NK-92 (cell line): ENCODE measurements around the gene SLC25A33.
"Not testable (repeated sequence)": the region's sequence is repeated elsewhere in the genome, so short reads cannot be mapped to it uniquely, and the experiment has no call there.

ENCODE experiments used
- DNase-seq: peaks from one replicate; lab custom pipeline; 2025; ENCODE audit not compliant: unreplicated experiment; lab: John Stamatoyannopoulos, UW

SLC25A33 gene

GRCh38 chr1:9538669-9539164 lies 548 bp upstream of the SLC25A33 start:
- no peak for DNase-seq

- DNase-seq, result no peak
These were observed 725 bp downstream of the SLC25A33 start for GRCh38 chr1:9539829-9540550.

- no peak for DNase-seq
These were observed 3.2 kb downstream of the SLC25A33 start for GRCh38 chr1:9542430-9542829.

GRCh38 chr1:9544926-9545325 lies 5.7 kb downstream of the SLC25A33 start:
- DNase-seq, result no peak

- no peak for DNase-seq
These were observed 10.8 kb downstream of the SLC25A33 start for GRCh38 chr1:9549955-9550546.

GRCh38 chr1:9551984-9552383 lies 12.7 kb downstream of the SLC25A33 start:
- DNase-seq, result no peak

GRCh38 chr1:9553736-9554144 lies 14.5 kb downstream of the SLC25A33 start:
- no peak for DNase-seq

- DNase-seq, result no peak
These were observed 16.7 kb downstream of the SLC25A33 start for GRCh38 chr1:9555942-9556341.

- no peak for DNase-seq
These were observed 18.4 kb downstream of the SLC25A33 start for GRCh38 chr1:9557624-9558023.

GRCh38 chr1:9558271-9558945 lies 19.1 kb downstream of the SLC25A33 start:
- no peak for DNase-seq

GRCh38 chr1:9558946-9559545 lies 19.8 kb downstream of the SLC25A33 start:
- DNase-seq, result no peak

- DNase-seq, result no peak
These were observed 20.4 kb downstream of the SLC25A33 start for GRCh38 chr1:9559673-9560072.

- DNase-seq, result not testable (repeated sequence)
These were observed 20.8 kb downstream of the SLC25A33 start for GRCh38 chr1:9560090-9560489.

- no peak for DNase-seq
These were observed 22.2 kb downstream of the SLC25A33 start for GRCh38 chr1:9561429-9561828.

- DNase-seq, result no peak
These were observed 30.0 kb downstream of the SLC25A33 start for GRCh38 chr1:9569267-9569666.

GRCh38 chr1:9570886-9571529 lies 31.7 kb downstream of the SLC25A33 start:
- not testable (repeated sequence) for DNase-seq

- DNase-seq, result no peak
These were observed 34.5 kb downstream of the SLC25A33 start for GRCh38 chr1:9573723-9574122.

- no peak for DNase-seq
These were observed 36.2 kb downstream of the SLC25A33 start for GRCh38 chr1:9575486-9575885.

GRCh38 chr1:9576903-9577302 lies 37.6 kb downstream of the SLC25A33 start:
- DNase-seq, result no peak

GRCh38 chr1:9577423-9577822 lies 38.2 kb downstream of the SLC25A33 start:
- no peak for DNase-seq

- DNase-seq, result no peak
These were observed 41.7 kb downstream of the SLC25A33 start for GRCh38 chr1:9580942-9581341.
